ENCODE results near the gene SPEM1. TPM values are rescaled to one million over a fixed set of nuclear protein-coding genes. Genes with fewer than 3 reads are reported as not detected.

The SPEM1 gene, protein sequence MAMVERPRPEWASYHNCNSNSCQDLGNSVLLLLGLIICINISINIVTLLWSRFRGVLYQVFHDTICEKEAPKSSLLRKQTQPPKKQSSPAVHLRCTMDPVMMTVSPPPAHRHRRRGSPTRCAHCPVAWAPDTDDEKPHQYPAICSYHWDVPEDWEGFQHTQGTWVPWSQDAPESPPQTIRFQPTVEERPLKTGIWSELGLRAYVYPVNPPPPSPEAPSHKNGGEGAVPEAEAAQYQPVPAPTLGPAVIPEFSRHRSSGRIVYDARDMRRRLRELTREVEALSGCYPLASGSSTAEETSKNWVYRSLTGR
- total RNA-seq, result not detected in 2 replicates

DNA sequence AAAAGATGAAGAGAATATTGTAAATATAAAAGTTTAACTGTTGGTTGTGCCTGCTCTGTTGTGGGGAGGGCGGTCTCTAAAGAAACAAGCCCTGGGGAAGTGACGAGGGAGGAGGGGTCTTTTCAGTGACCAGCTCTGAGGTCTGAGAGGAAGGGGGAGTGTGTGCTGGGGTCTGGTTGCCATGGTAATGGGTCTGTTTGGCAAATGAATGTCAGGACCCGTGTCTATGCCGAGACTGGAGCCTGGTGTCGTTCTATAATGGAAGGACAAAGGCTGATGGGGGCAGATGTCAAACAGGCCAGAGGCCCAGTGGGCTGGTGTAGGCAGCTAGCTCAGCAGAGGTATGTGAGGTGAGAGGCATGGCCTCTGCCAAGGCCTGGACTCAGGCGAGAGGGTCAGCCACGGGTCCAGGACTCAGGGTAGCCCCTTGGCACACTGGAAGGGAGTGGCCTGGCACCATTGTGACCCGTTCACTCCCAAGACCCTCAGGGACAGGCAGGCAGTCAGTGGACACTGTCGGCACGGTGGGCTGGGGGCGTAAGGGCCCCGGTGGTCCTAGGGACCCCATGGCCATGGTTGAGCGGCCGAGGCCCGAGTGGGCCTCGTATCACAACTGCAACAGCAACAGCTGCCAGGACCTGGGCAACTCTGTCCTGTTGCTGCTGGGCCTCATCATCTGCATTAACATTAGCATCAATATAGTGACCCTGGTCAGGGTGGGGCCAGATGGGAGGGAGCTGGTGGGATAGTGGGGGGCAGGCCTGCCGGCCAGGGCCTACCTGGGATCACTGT is at the start of gene SPEM1:
Gene SPEM1 (plus strand): TSS at position 506 of the 792 bp plus-strand sequence. CDS start 61 bp downstream, at position 567.
- no peak within 1 kb of the TSS for H3K4me3 Mint-ChIP-seq (ENCODE audit: low read depth)
- no peaks in the 10 kb centered on the region for H3K9me3 Mint-ChIP-seq
- DNase-seq (ENCODE audit: low spot score), result no peak
- no peaks in the 10 kb centered on the region for H3K36me3 Mint-ChIP-seq (ENCODE audit: low read depth)
- intact Hi-C loops (cut with micrococcal nuclease), result no loop called here
- no peaks in the 10 kb centered on the region for H3K4me1 Mint-ChIP-seq (ENCODE audit: low read depth)
- H3K27ac Mint-ChIP-seq, result no peak within 1 kb of the TSS
- no peaks in the 10 kb centered on the region for H3K27me3 Mint-ChIP-seq (ENCODE audit: low read depth)

DNA sequence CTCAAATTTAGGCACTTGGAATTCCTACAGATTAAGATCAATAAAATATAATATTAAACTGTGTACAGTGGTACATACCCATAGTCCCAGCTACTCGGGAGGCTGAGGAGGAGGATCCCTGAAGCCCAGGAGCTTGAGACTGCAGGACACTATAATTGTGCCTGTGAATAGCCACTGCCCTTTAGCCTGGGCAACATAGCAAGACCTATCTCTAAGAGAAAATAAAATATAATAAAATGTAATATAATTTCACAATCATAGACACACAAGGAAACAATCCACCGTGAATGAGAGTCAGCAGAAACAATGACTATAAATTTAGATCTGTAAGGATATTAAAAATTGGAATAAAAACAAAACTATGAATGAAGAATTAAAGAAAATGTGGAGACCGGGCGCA is 49.3 kb upstream of the SPEM1 start:
- H3K4me3 Mint-ChIP-seq (ENCODE audit: low read depth), result no peak overlapping the region
- no peaks in the 10 kb centered on the region for H3K4me1 Mint-ChIP-seq (ENCODE audit: low read depth)
- intact Hi-C loops (cut with micrococcal nuclease), result no loop called here
- H3K27me3 Mint-ChIP-seq (ENCODE audit: low read depth), result peaks cover 6% of the 10 kb centered on the region
- no peak for DNase-seq (ENCODE audit: low spot score)
- H3K27ac Mint-ChIP-seq, result no peak overlapping the region
- H3K9me3 Mint-ChIP-seq, result no peaks in the 10 kb centered on the region
- no peaks in the 10 kb centered on the region for H3K36me3 Mint-ChIP-seq (ENCODE audit: low read depth)

DNA sequence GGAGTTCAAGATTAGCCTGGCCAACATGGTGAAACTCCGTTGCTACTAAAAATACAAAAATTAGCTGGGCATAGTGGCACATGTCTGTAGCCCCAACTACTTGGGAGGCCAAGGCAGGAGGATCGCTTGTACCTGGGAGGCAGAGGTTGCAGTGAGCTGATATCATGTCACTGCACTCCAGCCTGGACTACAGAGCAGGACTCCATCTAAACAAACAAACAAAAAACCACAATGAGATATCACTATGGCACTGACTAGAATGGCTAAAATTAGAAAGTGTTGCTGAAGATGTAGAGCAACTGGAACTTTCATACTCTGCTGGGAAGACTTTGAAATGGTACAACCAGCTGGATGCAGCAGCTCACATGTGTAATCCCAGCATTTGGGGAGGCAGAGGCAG is 45.8 kb upstream of the SPEM1 start:
- DNase-seq (ENCODE audit: low spot score), result no peak
- intact Hi-C loops (cut with micrococcal nuclease), result no loop called here
- peaks cover 4% of the 10 kb centered on the region for H3K36me3 Mint-ChIP-seq (ENCODE audit: low read depth)
- H3K9me3 Mint-ChIP-seq, result peaks cover 5% of the 10 kb centered on the region
- H3K27me3 Mint-ChIP-seq (ENCODE audit: low read depth), result peaks cover 14% of the 10 kb centered on the region
- H3K4me3 Mint-ChIP-seq (ENCODE audit: low read depth), result no peak overlapping the region
- no peaks in the 10 kb centered on the region for H3K4me1 Mint-ChIP-seq (ENCODE audit: low read depth)
- H3K27ac Mint-ChIP-seq, result no peak overlapping the region

DNA sequence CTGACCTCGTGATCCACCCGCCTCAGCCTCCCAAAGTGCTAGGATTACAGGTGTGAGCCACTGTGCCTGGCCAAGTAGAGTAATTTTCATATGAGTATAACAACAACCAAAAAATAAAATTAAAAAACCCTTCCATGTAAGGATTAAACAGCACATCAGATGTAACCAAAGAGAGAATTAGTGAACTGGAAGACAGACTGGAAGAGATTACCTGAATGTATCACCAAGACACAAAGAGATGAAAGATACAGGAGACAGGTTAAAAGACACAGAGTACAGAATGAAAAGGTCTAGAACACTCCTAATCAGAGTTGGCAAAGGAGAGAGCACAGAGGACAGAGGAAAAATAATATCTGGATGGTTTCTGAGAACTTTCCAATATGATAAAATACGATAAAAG is 41.0 kb upstream of the SPEM1 start:
- no peak overlapping the region for H3K27ac Mint-ChIP-seq
- no peaks in the 10 kb centered on the region for H3K4me1 Mint-ChIP-seq (ENCODE audit: low read depth)
- H3K36me3 Mint-ChIP-seq (ENCODE audit: low read depth), result peaks cover 5% of the 10 kb centered on the region
- peaks cover 39% of the 10 kb centered on the region for H3K27me3 Mint-ChIP-seq (ENCODE audit: low read depth)
- no peak overlapping the region for H3K4me3 Mint-ChIP-seq (ENCODE audit: low read depth)
- DNase-seq (ENCODE audit: low spot score), result no peak
- peaks cover 6% of the 10 kb centered on the region for H3K9me3 Mint-ChIP-seq
- intact Hi-C loops (cut with micrococcal nuclease), result no loop called here

DNA sequence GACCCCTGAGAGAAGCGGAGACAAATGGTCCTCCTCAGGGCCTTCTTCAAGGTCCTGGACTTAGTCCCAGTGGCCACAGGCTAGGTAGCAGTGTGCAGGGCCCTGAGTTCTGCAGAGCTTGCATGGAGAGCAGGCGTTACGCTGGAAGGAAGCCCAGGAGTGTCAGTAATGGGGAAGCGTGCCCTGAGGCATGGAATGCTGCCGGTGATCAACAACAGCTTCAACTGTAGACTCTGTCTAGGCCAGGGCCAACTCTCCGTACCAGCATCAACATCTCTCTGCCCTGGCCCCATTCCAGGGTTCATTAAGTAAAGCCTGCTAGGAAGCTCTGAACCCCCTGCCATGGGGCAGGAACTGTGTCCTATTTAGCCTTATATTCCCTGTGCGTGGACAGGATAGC is 39.8 kb upstream of the SPEM1 start:
- peaks cover 4% of the 10 kb centered on the region for H3K4me1 Mint-ChIP-seq (ENCODE audit: low read depth)
- intact Hi-C loops (cut with micrococcal nuclease), result no loop called here
- H3K36me3 Mint-ChIP-seq (ENCODE audit: low read depth), result peaks cover 5% of the 10 kb centered on the region
- H3K27ac Mint-ChIP-seq, result no peak overlapping the region
- no peak overlapping the region for H3K4me3 Mint-ChIP-seq (ENCODE audit: low read depth)
- DNase-seq (ENCODE audit: low spot score), result no peak
- peaks cover 39% of the 10 kb centered on the region for H3K27me3 Mint-ChIP-seq (ENCODE audit: low read depth)
- peaks cover 6% of the 10 kb centered on the region for H3K9me3 Mint-ChIP-seq

DNA sequence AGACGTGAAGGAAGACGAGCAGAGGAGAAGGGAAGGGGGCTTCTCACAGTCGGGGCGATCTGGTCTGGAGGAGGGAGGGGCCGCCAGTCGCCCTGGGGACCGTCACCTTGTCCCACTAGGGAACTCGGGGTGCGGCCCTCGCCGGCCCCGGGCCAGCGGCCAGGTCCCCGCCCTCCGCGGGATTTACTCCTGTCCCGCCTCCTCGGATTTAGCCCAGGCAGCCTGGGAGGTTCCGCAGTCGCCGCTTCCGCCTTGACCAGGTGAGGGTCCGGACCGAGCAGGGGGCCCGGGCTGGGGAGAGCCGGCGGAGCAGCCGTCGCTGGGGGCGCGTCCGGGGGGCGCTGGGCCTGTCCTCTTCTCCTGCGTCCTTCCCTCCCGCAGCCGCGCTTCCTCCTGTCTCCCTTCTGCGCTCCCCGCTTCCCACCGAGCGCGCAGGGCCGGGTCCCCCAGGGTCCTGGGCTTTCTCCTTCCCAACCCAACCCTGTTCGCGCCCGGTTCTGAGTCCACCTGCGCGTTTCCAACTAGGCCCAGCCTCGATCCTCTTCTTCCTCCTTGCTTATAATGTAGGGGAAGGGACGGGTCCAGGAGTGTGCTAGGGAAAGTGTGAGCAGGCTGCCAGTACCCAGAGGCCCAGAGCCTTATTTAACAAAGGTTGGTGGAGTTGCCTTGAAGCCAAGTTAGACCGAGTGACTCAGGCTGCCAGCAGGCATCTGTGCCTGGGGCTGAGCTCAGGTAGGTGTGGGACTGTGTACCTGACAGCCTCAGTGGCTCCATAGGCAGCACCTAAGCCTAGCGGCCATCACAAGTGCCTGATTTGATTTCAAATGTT is 39.1 kb upstream of the SPEM1 start, which contains the start of gene TNK1:
Gene TNK1 (plus strand): TSS at position 235 of the 829 bp plus-strand sequence. CDS start 1,838 bp downstream, outside the sequence.
- intact Hi-C loops (cut with micrococcal nuclease), result no loop called here
- H3K27me3 Mint-ChIP-seq (ENCODE audit: low read depth), result peaks cover 39% of the 10 kb centered on the region
- peaks cover 5% of the 10 kb centered on the region for H3K36me3 Mint-ChIP-seq (ENCODE audit: low read depth)
- no peak within 1 kb of the TSS for H3K27ac Mint-ChIP-seq
- no peak within 1 kb of the TSS for H3K4me3 Mint-ChIP-seq (ENCODE audit: low read depth)
- peaks cover 6% of the 10 kb centered on the region for H3K9me3 Mint-ChIP-seq
- no peak for DNase-seq (ENCODE audit: low spot score)
- peaks cover 4% of the 10 kb centered on the region for H3K4me1 Mint-ChIP-seq (ENCODE audit: low read depth)

DNA sequence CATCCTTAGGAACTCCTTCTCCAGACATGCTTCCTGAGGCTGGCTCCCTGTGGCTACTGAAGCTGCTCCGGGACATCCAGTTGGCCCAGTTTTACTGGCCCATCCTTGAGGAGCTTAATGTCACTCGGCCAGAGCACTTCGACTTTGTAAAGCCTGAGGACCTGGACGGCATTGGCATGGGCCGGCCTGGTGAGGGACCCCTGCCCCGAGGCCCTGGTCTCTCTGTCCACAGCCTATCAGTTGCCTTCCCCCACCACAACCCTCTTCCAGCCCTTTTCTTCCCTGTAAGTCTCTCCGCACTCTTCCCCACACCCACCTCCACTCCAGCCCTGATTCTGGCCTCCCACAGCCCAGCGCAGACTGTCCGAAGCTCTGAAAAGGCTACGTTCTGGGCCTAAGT is 37.2 kb upstream of the SPEM1 start:
- intact Hi-C loops (cut with micrococcal nuclease), result no loop called here
- no peak for DNase-seq (ENCODE audit: low spot score)
- peaks cover 6% of the 10 kb centered on the region for H3K9me3 Mint-ChIP-seq
- peaks cover 33% of the 10 kb centered on the region for H3K27me3 Mint-ChIP-seq (ENCODE audit: low read depth)
- no peak overlapping the region for H3K27ac Mint-ChIP-seq
- no peak overlapping the region for H3K4me3 Mint-ChIP-seq (ENCODE audit: low read depth)
- H3K36me3 Mint-ChIP-seq (ENCODE audit: low read depth), result peaks cover 8% of the 10 kb centered on the region
- H3K4me1 Mint-ChIP-seq (ENCODE audit: low read depth), result peaks cover 4% of the 10 kb centered on the region

DNA sequence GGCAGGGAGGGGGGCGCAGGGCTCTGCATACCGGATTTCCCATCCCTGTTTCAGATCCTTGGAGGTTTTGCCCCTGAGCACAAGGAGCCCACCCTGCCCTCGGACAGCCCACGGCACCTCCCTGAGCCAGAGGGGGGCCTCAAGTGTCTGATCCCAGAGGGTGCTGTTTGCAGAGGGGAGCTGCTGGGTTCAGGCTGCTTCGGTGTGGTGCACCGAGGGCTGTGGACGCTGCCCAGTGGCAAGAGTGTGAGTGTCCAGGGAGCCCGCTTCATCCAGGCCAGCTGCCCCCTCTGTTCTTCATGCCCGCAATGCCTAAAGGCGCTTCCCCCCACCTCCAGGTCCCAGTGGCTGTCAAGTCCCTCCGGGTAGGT is 36.8 kb upstream of the SPEM1 start:
- no peak overlapping the region for H3K27ac Mint-ChIP-seq
- DNase-seq (ENCODE audit: low spot score), result no peak
- H3K27me3 Mint-ChIP-seq (ENCODE audit: low read depth), result peaks cover 33% of the 10 kb centered on the region
- H3K9me3 Mint-ChIP-seq, result peaks cover 6% of the 10 kb centered on the region
- peaks cover 8% of the 10 kb centered on the region for H3K36me3 Mint-ChIP-seq (ENCODE audit: low read depth)
- peaks cover 4% of the 10 kb centered on the region for H3K4me1 Mint-ChIP-seq (ENCODE audit: low read depth)
- H3K4me3 Mint-ChIP-seq (ENCODE audit: low read depth), result peak overlapping the region; percentile 53
- intact Hi-C loops (cut with micrococcal nuclease), result no loop called here

DNA sequence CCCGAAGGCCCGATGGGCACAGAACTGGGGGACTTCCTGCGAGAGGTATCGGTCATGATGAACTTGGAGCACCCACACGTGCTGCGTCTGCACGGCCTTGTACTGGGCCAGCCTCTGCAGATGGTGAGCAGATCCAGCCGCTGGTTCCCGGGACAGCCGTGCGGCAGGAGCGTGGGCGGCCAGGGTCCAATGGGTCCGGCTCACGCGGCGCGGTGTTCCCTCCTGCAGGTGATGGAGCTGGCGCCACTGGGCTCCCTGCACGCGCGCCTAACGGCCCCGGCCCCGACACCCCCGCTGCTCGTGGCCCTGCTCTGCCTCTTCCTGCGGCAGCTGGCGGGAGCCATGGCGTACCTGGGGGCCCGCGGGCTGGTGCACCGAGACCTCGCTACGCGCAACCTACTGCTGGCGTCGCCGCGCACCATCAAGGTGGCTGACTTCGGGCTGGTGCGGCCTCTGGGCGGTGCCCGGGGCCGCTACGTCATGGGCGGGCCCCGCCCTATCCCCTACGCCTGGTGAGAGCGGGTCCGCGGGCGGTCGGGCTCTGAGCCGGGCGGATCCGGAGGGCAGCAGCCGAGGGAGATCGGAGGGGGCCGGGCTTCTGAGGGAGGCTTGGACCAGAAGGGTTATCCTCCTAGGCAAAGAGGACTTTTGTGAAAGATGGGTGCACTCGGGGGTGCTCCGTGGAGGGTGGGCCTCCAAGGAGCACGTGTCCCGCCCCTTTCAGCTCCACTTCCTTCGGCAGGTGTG is 36.2 kb upstream of the SPEM1 start:
- peaks cover 6% of the 10 kb centered on the region for H3K9me3 Mint-ChIP-seq
- DNase-seq (ENCODE audit: low spot score), result peak; percentile 74
- H3K36me3 Mint-ChIP-seq (ENCODE audit: low read depth), result peaks cover 8% of the 10 kb centered on the region
- peaks cover 33% of the 10 kb centered on the region for H3K27me3 Mint-ChIP-seq (ENCODE audit: low read depth)
- H3K4me1 Mint-ChIP-seq (ENCODE audit: low read depth), result peaks cover 4% of the 10 kb centered on the region
- H3K27ac Mint-ChIP-seq, result no peak overlapping the region
- peak overlapping the region; percentile 66 for H3K4me3 Mint-ChIP-seq (ENCODE audit: low read depth)
- intact Hi-C loops (cut with micrococcal nuclease), result no loop called here

DNA sequence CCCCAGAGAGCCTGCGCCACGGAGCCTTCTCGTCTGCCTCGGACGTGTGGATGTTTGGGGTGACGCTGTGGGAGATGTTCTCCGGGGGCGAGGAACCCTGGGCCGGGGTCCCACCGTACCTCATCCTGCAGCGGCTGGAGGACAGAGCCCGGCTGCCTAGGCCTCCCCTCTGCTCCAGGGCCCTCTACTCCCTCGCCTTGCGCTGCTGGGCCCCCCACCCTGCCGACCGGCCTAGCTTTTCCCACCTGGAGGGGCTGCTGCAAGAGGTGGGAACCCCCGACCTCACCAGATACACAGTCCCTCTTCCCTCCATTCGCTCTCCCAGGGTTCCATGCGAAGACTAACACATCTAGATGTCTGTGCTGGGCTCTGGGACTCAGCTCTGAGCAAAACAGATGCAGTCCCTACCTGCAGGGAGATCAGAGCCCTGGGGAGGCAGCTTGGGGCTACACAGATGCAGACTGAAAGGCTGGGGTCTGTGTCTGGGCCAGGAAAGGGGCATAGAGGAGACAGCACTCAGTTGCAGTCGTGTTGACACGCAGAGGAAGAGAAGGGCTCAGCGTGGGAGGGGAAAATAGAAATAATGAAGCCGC is 35.5 kb upstream of the SPEM1 start:
- H3K27me3 Mint-ChIP-seq (ENCODE audit: low read depth), result peaks cover 27% of the 10 kb centered on the region
- DNase-seq (ENCODE audit: low spot score), result no peak
- H3K4me3 Mint-ChIP-seq (ENCODE audit: low read depth), result peak overlapping the region; percentile 66
- peaks cover 4% of the 10 kb centered on the region for H3K4me1 Mint-ChIP-seq (ENCODE audit: low read depth)
- peaks cover 4% of the 10 kb centered on the region for H3K36me3 Mint-ChIP-seq (ENCODE audit: low read depth)
- intact Hi-C loops (cut with micrococcal nuclease), result no loop called here
- no peaks in the 10 kb centered on the region for H3K9me3 Mint-ChIP-seq
- H3K27ac Mint-ChIP-seq, result peak overlapping the region; percentile 34

DNA sequence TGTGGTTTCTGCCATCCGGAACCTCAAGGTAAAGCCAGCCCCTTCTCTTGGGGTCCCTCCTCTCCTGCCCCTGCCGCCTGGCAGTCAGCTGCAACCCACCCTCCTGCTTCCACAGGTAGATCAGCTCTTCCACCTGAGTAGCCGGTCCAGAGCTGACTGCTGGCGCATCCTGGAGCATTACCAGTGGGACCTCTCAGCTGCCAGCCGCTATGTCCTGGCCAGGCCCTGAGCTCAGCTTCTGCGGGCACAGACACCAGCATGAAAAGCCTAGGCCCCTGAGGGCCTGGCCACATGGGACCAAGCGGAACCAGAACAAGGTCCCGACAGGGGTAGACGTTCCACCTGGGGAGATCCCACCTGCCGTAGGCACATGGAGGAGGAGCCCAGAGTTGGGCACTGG is 31.3 kb upstream of the SPEM1 start:
- Mint-ChIP-seq H3K4me3 (ENCODE audit: low read depth) (no peak overlapping the region), H3K27ac (no peak overlapping the region), H3K9me3 (no peaks in the 10 kb centered on the region), H3K4me1 (ENCODE audit: low read depth) (peaks cover 14% of the 10 kb centered on the region), H3K27me3 (ENCODE audit: low read depth) (no peaks in the 10 kb centered on the region), H3K36me3 (ENCODE audit: low read depth) (peaks cover 29% of the 10 kb centered on the region)
- no peak for DNase-seq (ENCODE audit: low spot score)
- intact Hi-C loops (cut with micrococcal nuclease), result no loop called here
